H1 (cell line): ENCODE data around the gene CLEC18C. TPM values are rescaled to one million over a fixed set of nuclear protein-coding genes. Genes with fewer than 3 reads are reported as not detected.

Experiments used
- CTCF ChIA-PET: fragments of 300-600 bp; sonication (Branson Sonifier 250); formaldehyde crosslinking; loops from one replicate; lab custom pipeline; 2021; ENCODE audit not compliant: partially characterized antibody; lab: Charles Lee
- POLR2A ChIA-PET: fragments of 300-600 bp; sonication (Branson Sonifier 250); formaldehyde crosslinking; loops from one replicate; lab custom pipeline; 2021; ENCODE audit warnings: inconsistent platforms; ENCODE audit not compliant: partially characterized antibody; lab: Charles Lee
- DNase-seq, 2 experiments: peaks; one replicate each; pipeline versions ENCODE4 v3.0.0 to v3.0.0-alpha.2; 2010 to 2022; ENCODE audit warnings: low spot score in 2 of 2, low read depth in 1 of 2, mixed read lengths in 1 of 2
- FAIRE-seq: peaks from 2 replicates; lab custom pipeline; 2011; peaks lifted over from hg19 to GRCh38; lab: Jason Lieb, UNC
- H2AFZ ChIP-seq: 2 replicates; pipeline ENCODE4 v1.8.1; 2012; ENCODE audit warnings: low read length, inconsistent platforms
- H2AK5ac ChIP-seq: 2 replicates; pipeline ENCODE4 v1.6.1; 2013; ENCODE audit warnings: low read depth, low read length
- H2BK120ac ChIP-seq: replicated peaks from 2 replicates; pipeline ENCODE3; 2013; ENCODE audit warnings: low read depth, low read length, inconsistent platforms
- H2BK12ac ChIP-seq: 2 replicates; pipeline ENCODE4 v1.6.1; 2013; ENCODE audit warnings: low read depth, low read length
- H2BK15ac ChIP-seq: 2 replicates; pipeline ENCODE4 v1.6.1; 2013; ENCODE audit warnings: low read length
- H2BK20ac ChIP-seq: 2 replicates; pipeline ENCODE4 v1.6.1; 2013; ENCODE audit warnings: low read length
- H2BK5ac ChIP-seq: 2 replicates; pipeline ENCODE4 v1.6.1; 2013; ENCODE audit warnings: low read depth, low read length
- H3K14ac ChIP-seq: 2 replicates; pipeline ENCODE4 v1.6.1; 2013; ENCODE audit warnings: inconsistent platforms; ENCODE audit not compliant: insufficient read length
- H3K18ac ChIP-seq: 2 replicates; pipeline ENCODE4 v1.6.1; 2013; ENCODE audit warnings: low read length; ENCODE audit errors: extremely low read depth
- H3K23ac ChIP-seq: 2 replicates; pipeline ENCODE4 v1.6.1; 2013; ENCODE audit warnings: inconsistent platforms; ENCODE audit not compliant: insufficient read length
- H3K23me2 ChIP-seq: 2 replicates; pipeline ENCODE4 v1.6.1; 2013; ENCODE audit warnings: low read depth, low read length
- H3K27ac ChIP-seq: 2 replicates; pipeline ENCODE4 v1.6.1; 2011; ENCODE audit warnings: low read depth, low read length, inconsistent platforms
- H3K27me3 ChIP-seq, 4 experiments: replicated peaks in 1 of 4; 1 replicate in 1 of 4; 2 replicates in 3 of 4; pipeline versions ENCODE4 v1.6.1 to v1.8.1; 2011 to 2013; ENCODE audit warnings: low read length in 3 of 4, mild to moderate bottlenecking in 3 of 4, inconsistent platforms in 2 of 4, mixed read lengths in 2 of 4, moderate library complexity in 1 of 4; ENCODE audit not compliant: control insufficient read depth in 3 of 4, insufficient read depth in 3 of 4; ENCODE audit errors: extremely low read depth in 1 of 4
- H3K36me3 ChIP-seq, 4 experiments: 2 replicates each; pipeline versions ENCODE4 v1.6.1 to v1.8.1; 2011 to 2013; ENCODE audit warnings: mild to moderate bottlenecking in 4 of 4, low read length in 3 of 4, moderate library complexity in 2 of 4, control low read depth in 1 of 4, inconsistent platforms in 1 of 4; ENCODE audit not compliant: insufficient read depth in 4 of 4, control insufficient read depth in 2 of 4
- H3K4ac ChIP-seq: replicated peaks from 2 replicates; pipeline ENCODE3; 2013; ENCODE audit warnings: low read length, low read depth, mixed read lengths, inconsistent platforms; ENCODE audit not compliant: insufficient read length
- H3K4me1 ChIP-seq, 4 experiments: replicated peaks in 1 of 4; 1 replicate in 1 of 4; 2 replicates in 3 of 4; pipeline versions ENCODE4 v1.6.1 to v1.8.1; 2011 to 2013; ENCODE audit warnings: low read length in 3 of 4, inconsistent platforms in 2 of 4, mixed read lengths in 1 of 4; ENCODE audit not compliant: insufficient read depth in 4 of 4, control insufficient read depth in 3 of 4
- H3K4me2 ChIP-seq, 2 experiments: 2 replicates each; pipeline versions ENCODE4 v1.6.1 to v1.8.1; 2011 to 2013; ENCODE audit warnings: low read depth in 2 of 2, low read length in 2 of 2, control low read depth in 1 of 2, inconsistent platforms in 1 of 2, mild to moderate bottlenecking in 1 of 2; ENCODE audit not compliant: insufficient read depth in 1 of 2
- H3K4me3 ChIP-seq, 4 experiments: fragments of 200-600, 300-600 bp in 1 of 4; sonication (generic), shearing (Covaris generic), sonication (Bioruptor Twin) in 1 of 4; 2 replicates each; pipeline versions ENCODE4 v1.5.1 to v1.8.1; 2011 to 2016; ENCODE audit warnings: low read length in 4 of 4, low read depth in 3 of 4, control low read depth in 2 of 4, inconsistent platforms in 2 of 4, mild to moderate bottlenecking in 2 of 4, mixed read lengths in 1 of 4, moderate library complexity in 1 of 4; ENCODE audit not compliant: insufficient read depth in 2 of 4; ENCODE audit errors: extremely low read depth in 1 of 4
- H3K56ac ChIP-seq: replicated peaks from 2 replicates; pipeline ENCODE3; 2013; ENCODE audit warnings: low read depth, mild to moderate bottlenecking, mixed read lengths, low read length, inconsistent platforms; ENCODE audit not compliant: insufficient read length
- H3K79me1 ChIP-seq: 2 replicates; pipeline ENCODE4 v1.6.1; 2013; ENCODE audit warnings: low read depth, low read length, control low read depth
- H3K79me2 ChIP-seq, 2 experiments: 2 replicates each; pipeline versions ENCODE4 v1.6.1 to v1.8.1; 2012 to 2013; ENCODE audit warnings: low read length in 2 of 2, mild to moderate bottlenecking in 2 of 2, inconsistent platforms in 1 of 2; ENCODE audit not compliant: insufficient read depth in 2 of 2, control insufficient read depth in 1 of 2
- H3K9ac ChIP-seq, 4 experiments: replicated peaks in 1 of 4; 1 replicate in 1 of 4; 2 replicates in 3 of 4; pipeline versions ENCODE4 v1.6.1 to v1.8.1; 2011 to 2013; ENCODE audit warnings: low read depth in 3 of 4, low read length in 3 of 4, control low read depth in 2 of 4, mild to moderate bottlenecking in 2 of 4, moderate library complexity in 2 of 4, inconsistent platforms in 1 of 4; ENCODE audit errors: extremely low read depth in 1 of 4
- H3K9me3 ChIP-seq, 2 experiments: 2 replicates each; pipeline versions ENCODE4 v1.6.1 to v1.8.1; 2012 to 2013; ENCODE audit warnings: mild to moderate bottlenecking in 2 of 2, moderate library complexity in 2 of 2, control low read depth in 1 of 2, inconsistent platforms in 1 of 2, low read depth in 1 of 2, low read length in 1 of 2, mixed read lengths in 1 of 2; ENCODE audit not compliant: insufficient read depth in 2 of 2
- H4K20me1 ChIP-seq, 2 experiments: replicated peaks in 1 of 2; 2 replicates each; pipeline versions ENCODE3 to v1.8.1; 2011 to 2013; ENCODE audit warnings: inconsistent platforms in 2 of 2, low read length in 2 of 2, mild to moderate bottlenecking in 1 of 2; ENCODE audit not compliant: insufficient read depth in 2 of 2, control insufficient read depth in 1 of 2
- H4K5ac ChIP-seq: 2 replicates; pipeline ENCODE4 v1.6.1; 2013; ENCODE audit warnings: low read length, low read depth, mixed read lengths, inconsistent platforms; ENCODE audit not compliant: insufficient read length
- H4K8ac ChIP-seq: 2 replicates; pipeline ENCODE4 v1.8.0; 2013; ENCODE audit warnings: mild to moderate bottlenecking, moderate library complexity, low read length, inconsistent platforms; ENCODE audit not compliant: insufficient read depth; ENCODE audit errors: extremely low read depth
- H4K91ac ChIP-seq: replicated peaks from 2 replicates; pipeline ENCODE3; 2013; ENCODE audit warnings: low read length, mixed read lengths, inconsistent platforms; ENCODE audit not compliant: insufficient read length
- ASH2L ChIP-seq: fragments of 200-600, 300-600 bp; sonication (generic); IDR thresholded peaks from one replicate; pipeline ENCODE4 v1.7.1; 2017; ENCODE audit warnings: low read length
- BRCA1 ChIP-seq: IDR thresholded peaks from 2 replicates; pipeline ENCODE4 v1.6.1; 2012; ENCODE audit warnings: low read depth, low read length, improper control_type of control experiment
- CHD2 ChIP-seq: IDR thresholded peaks from 2 replicates; pipeline ENCODE4 v1.6.1; 2012; ENCODE audit warnings: low read length, improper control_type of control experiment
- EP300 ChIP-seq, 2 experiments: IDR thresholded peaks; 1 replicate in 1 of 2; 2 replicates in 1 of 2; pipeline ENCODE4 v1.6.1; 2011 to 2012; ENCODE audit warnings: low read depth in 2 of 2, low read length in 2 of 2, mild to moderate bottlenecking in 2 of 2, borderline replicate concordance in 1 of 2, inconsistent platforms in 1 of 2, moderate library complexity in 1 of 2
- NRF1 ChIP-seq: IDR thresholded peaks from 2 replicates; pipeline ENCODE4 v1.6.1; 2011; ENCODE audit warnings: mild to moderate bottlenecking, low read depth, low read length, improper control_type of control experiment
- POLR2AphosphoS5 ChIP-seq: IDR thresholded peaks from 2 replicates; pipeline ENCODE4 v1.6.1; 2011; ENCODE audit warnings: low read depth, low read length
- SRF ChIP-seq: IDR thresholded peaks from 2 replicates; pipeline ENCODE4 v1.6.1; 2011; ENCODE audit warnings: mild to moderate bottlenecking, low read depth, low read length, moderate library complexity
- TBP ChIP-seq: IDR thresholded peaks from 2 replicates; pipeline ENCODE4 v1.6.1; 2011; ENCODE audit warnings: low read depth, low read length, improper control_type of control experiment
- USF2 ChIP-seq: IDR thresholded peaks from 2 replicates; pipeline ENCODE4 v1.6.1; 2011; ENCODE audit warnings: low read length, improper control_type of control experiment
- YY1 ChIP-seq: IDR thresholded peaks from 2 replicates; pipeline ENCODE4 v1.6.1; 2011; ENCODE audit warnings: low read depth, mild to moderate bottlenecking, low read length
- WGBS, 2 experiments: shearing (Covaris generic) in 1 of 2; methylation state at CpG; one replicate each; pipeline versions ENCODE4 v1.1.6 to v1.1.7; 2013 to 2015; ENCODE audit warnings: low lambda C conversion rate in 2 of 2, mixed read lengths in 2 of 2, inconsistent platforms in 1 of 2, low coverage in 1 of 2, missing lambda C conversion rate in 1 of 2; ENCODE audit not compliant: insufficient replicate concordance in 2 of 2, insufficient coverage in 1 of 2, insufficient read length in 1 of 2; ENCODE audit errors: extremely low coverage in 1 of 2, missing lambda C conversion rate in 1 of 2; 5-methylcytosine and 5-hydroxymethylcytosine counted together
- polyA plus RNA-seq, 7 experiments: library from polyadenylated mRNA; depleted of rRNA in 3 of 7; stranded (reverse) in 5 of 7; unstranded in 2 of 7; fragments of >200 nt in 5 of 7; fragments of 200-250 nt in 2 of 7; gene quantifications; 1 replicate in 5 of 7; 2 replicates in 1 of 7; 4 replicates in 1 of 7; pipeline versions ENCODE4 v1.2.1 to v1.2.3, GENCODE V29; 2011 to 2013; ENCODE audit warnings: missing spikeins in 2 of 7, mixed read lengths in 2 of 7
- total RNA-seq: library from RNA; stranded (reverse); fragmentation: NEBNext Ultra II Directional; extraction: Animal tissue kit (Norgen Biotek cat#: 25700); gene quantifications from 2 replicates; pipeline ENCODE4 v1.2.1, GENCODE V29; 2021
- TF ChIP-seq, protein P1 (sequence below): IDR thresholded peaks from 2 replicates; pipeline ENCODE4 v1.6.1; 2012; ENCODE audit warnings: inconsistent platforms

The CLEC18C gene
- total and polyA plus RNA-seq, 2 of the 8 experiments (the other 6 are each of a cell fraction or from before 2014, with no cell fraction given), result 0.11 TPM; not detected in 1

DNA sequence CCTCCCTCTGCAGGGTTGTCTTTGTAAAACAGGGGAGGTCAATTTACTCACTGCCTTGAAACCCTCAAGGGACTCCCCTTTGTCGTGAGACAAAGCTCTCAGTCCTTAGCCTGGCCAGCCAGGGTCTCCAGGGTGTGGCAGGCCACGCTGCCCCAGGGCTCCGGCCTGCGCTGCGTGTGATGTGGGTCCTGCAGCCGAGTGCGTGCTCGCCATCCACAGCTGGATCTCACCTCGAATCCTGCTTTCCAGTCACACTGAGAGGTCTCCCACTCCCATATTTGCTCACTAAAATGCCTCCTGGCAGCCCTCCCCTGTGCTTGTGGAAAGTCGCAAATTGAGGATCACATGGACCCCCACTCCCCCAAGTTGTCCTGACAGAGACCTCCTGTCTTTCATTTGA is 10.0 kb upstream of the CLEC18C start:
- H3K9ac ChIP-seq, result peak overlapping the region in 1 of 4 experiments; percentile 10; a peak in 1 of 7 replicates
- H4K5ac ChIP-seq, result no peak overlapping the region
- no peak overlapping the region for H2AFZ ChIP-seq
- H3K9me3 ChIP-seq, result no peaks in the 10 kb centered on the region
- WGBS, 2 experiments, result 93% methylated on average over 10 of the region's 10 CpGs; no CpG with 5 or more reads in 1 of the 2 experiments
- H2BK12ac ChIP-seq, result no peak overlapping the region
- ChIA-PET POLR2A (interaction anchor here (0.9 to 4.1 kb wide), 2 partner anchors 13 to 88 kb away, joined by 3 to 19 read pairs; partner anchors contain the start of gene EXOSC6), CTCF (interaction anchor here (0.6 to 2.5 kb wide), 3 partner anchors 13 to 191 kb away, joined by 3 to 10 read pairs (median 5); no protein-coding TSS in a partner anchor)
- H3K27ac ChIP-seq, result no peak overlapping the region
- no peak for DNase-seq
- no peak overlapping the region for H3K23ac ChIP-seq
- H3K4me1 ChIP-seq, result no peaks in the 10 kb centered on the region
- no peaks in the 10 kb centered on the region for H3K79me1 ChIP-seq
- H4K8ac ChIP-seq, result peak overlapping the region; percentile 39
- H3K4me3 ChIP-seq, result no peak overlapping the region
- no peak overlapping the region for H3K18ac ChIP-seq
- no peak overlapping the region for H2BK15ac ChIP-seq
- no peak overlapping the region for H2AK5ac ChIP-seq
- H3K27me3 ChIP-seq, result no peaks in the 10 kb centered on the region
- no peak overlapping the region for H2BK5ac ChIP-seq
- H3K23me2 ChIP-seq, result no peaks in the 10 kb centered on the region; the same call in 1 of the 2 replicates
- peaks cover 9 to 40% (median 20%) of the 10 kb centered on the region in 4 experiments; a peak in 7 of 8 replicates for H3K36me3 ChIP-seq
- H3K4me2 ChIP-seq, result no peak overlapping the region
- no peak for FAIRE-seq
- H2BK120ac ChIP-seq, result no peak overlapping the region
- no peak overlapping the region for H4K91ac ChIP-seq
- no peak overlapping the region for H2BK20ac ChIP-seq
- no peaks in the 10 kb centered on the region for H3K79me2 ChIP-seq
- no peak overlapping the region for H3K14ac ChIP-seq
- H3K56ac ChIP-seq, result no peak overlapping the region
- H3K4ac ChIP-seq, result no peak overlapping the region
- H4K20me1 ChIP-seq, result peaks cover 0 to 2% of the 10 kb centered on the region in 2 experiments
- TF ChIP-seq NRF1 (no peak), TBP (no peak), ASH2L (no peak), BRCA1 (no peak), POLR2AphosphoS5 (no peak), CHD2 (no peak), USF2 (no peak), YY1 (no peak), SRF (no peak), EP300 (IDR thresholded peaks at IDR 0.05; ENCODE audit: borderline replicate concordance in 1 of 2, low read depth in 2 of 2, low read length in 2 of 2) (no peak)
- TF ChIP-seq, protein P1, sequence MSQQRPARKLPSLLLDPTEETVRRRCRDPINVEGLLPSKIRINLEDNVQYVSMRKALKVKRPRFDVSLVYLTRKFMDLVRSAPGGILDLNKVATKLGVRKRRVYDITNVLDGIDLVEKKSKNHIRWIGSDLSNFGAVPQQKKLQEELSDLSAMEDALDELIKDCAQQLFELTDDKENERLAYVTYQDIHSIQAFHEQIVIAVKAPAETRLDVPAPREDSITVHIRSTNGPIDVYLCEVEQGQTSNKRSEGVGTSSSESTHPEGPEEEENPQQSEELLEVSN, result no peak
